Neural progenitor cell (in vitro differentiated cells): Measurements from ENCODE around the gene GINS1. TPM values are rescaled to one million over a fixed set of nuclear protein-coding genes. Genes with fewer than 3 reads are reported as not detected.

Experiments used
- DNase-seq: peaks from one replicate; pipeline ENCODE4 v3.0.0-alpha.2; 2016; ENCODE audit warnings: low spot score
- H2AFZ ChIP-seq: fragments of 200-600 bp; sonication (generic); replicated peaks from 2 replicates; pipeline ENCODE4 v1.6.1; 2016; ENCODE audit warnings: antibody characterized with exemption
- H3F3A ChIP-seq: fragments of 200-600 bp; sonication (generic); 2 replicates; pipeline ENCODE4 v1.6.1; 2016; ENCODE audit warnings: antibody characterized with exemption, low read depth
- H3K27ac ChIP-seq: fragments of 200-600 bp; sonication (generic); 2 replicates; pipeline ENCODE4 v1.5.1; 2016; ENCODE audit warnings: mild to moderate bottlenecking
- H3K27me3 ChIP-seq: fragments of 200-600 bp; sonication (generic); 2 replicates; pipeline ENCODE4 v1.6.1; 2016; ENCODE audit warnings: mild to moderate bottlenecking, moderate library complexity
- H3K36me3 ChIP-seq: fragments of 200-600 bp; sonication (generic); 2 replicates; pipeline ENCODE4 v1.5.1; 2016
- H3K4me1 ChIP-seq: fragments of 200-600 bp; sonication (generic); 2 replicates; pipeline ENCODE4 v1.6.1; 2016; ENCODE audit warnings: mixed run types
- H3K4me2 ChIP-seq: fragments of 200-600 bp; sonication (generic); 2 replicates; pipeline ENCODE4 v1.6.1; 2016
- H3K4me3 ChIP-seq: fragments of 200-600 bp; sonication (generic); 2 replicates; pipeline ENCODE4 v1.5.1; 2016
- H3K79me2 ChIP-seq: fragments of 200-600 bp; sonication (generic); 2 replicates; pipeline ENCODE4 v1.6.1; 2016; ENCODE audit warnings: low read depth
- H3K9ac ChIP-seq: fragments of 200-600 bp; sonication (generic); 2 replicates; pipeline ENCODE4 v1.6.1; 2016
- H3K9me3 ChIP-seq: fragments of 200-600 bp; sonication (generic); 2 replicates; pipeline ENCODE4 v1.5.1; 2016; ENCODE audit warnings: low read depth
- H4K20me1 ChIP-seq: fragments of 200-600 bp; sonication (generic); 2 replicates; pipeline ENCODE4 v1.6.1; 2016; ENCODE audit warnings: low read depth
- H3K27ac Mint-ChIP-seq: 3 replicates; pipeline ENCODE4 v1.8.0; 2021; ENCODE audit warnings: mixed read lengths
- H3K27me3 Mint-ChIP-seq: 2 replicates; pipeline ENCODE4 v1.8.0; 2022; ENCODE audit warnings: low read depth, mild to moderate bottlenecking, inconsistent platforms, moderate library complexity, mixed read lengths; ENCODE audit not compliant: insufficient read depth
- H3K36me3 Mint-ChIP-seq: 3 replicates; pipeline ENCODE4 v1.8.0; 2021; ENCODE audit warnings: mixed read lengths
- H3K4me1 Mint-ChIP-seq: 3 replicates; pipeline ENCODE4 v1.8.0; 2021; ENCODE audit warnings: mixed read lengths
- H3K4me3 Mint-ChIP-seq: 3 replicates; pipeline ENCODE4 v1.8.0; 2021; ENCODE audit warnings: mild to moderate bottlenecking, moderate library complexity, mixed read lengths
- H3K9me3 Mint-ChIP-seq: 3 replicates; pipeline ENCODE4 v1.8.0; 2020; ENCODE audit warnings: mixed read lengths
- CTCF ChIP-seq: fragments of 200-600 bp; sonication (generic); IDR thresholded peaks from 2 replicates; pipeline ENCODE4 v1.5.1; 2017; ENCODE audit warnings: antibody characterized with exemption, mild to moderate bottlenecking
- EZH2 ChIP-seq: fragments of 200-600 bp; sonication (generic); IDR thresholded peaks from 2 replicates; pipeline ENCODE4 v1.6.1; 2017; ENCODE audit warnings: antibody characterized with exemption, mild to moderate bottlenecking, moderate library complexity
- EZH2phosphoT487 ChIP-seq: fragments of 200-600 bp; sonication (generic); IDR thresholded peaks from 2 replicates; pipeline ENCODE4 v1.6.1; 2017; ENCODE audit warnings: antibody characterized with exemption
- total RNA-seq: library from RNA; depleted of rRNA; stranded (reverse); fragments of >200 nt; gene quantifications from 2 replicates; pipeline ENCODE4 v1.2.3, GENCODE V29; 2015; ENCODE audit warnings: low replicate concordance

Gene GINS1
- total RNA-seq, 1 donor from 2014 or later, result 69.6 TPM

GRCh38 chr20:25459916-25460535 lies 52.6 kb downstream of the GINS1 start:
- Mint-ChIP-seq H3K27ac (no peak overlapping the region), H3K9me3 (no peaks in the 10 kb centered on the region), H3K36me3 (peaks cover 28% of the 10 kb centered on the region), H3K4me1 (no peaks in the 10 kb centered on the region), H3K27me3 (peaks cover 10% of the 10 kb centered on the region), H3K4me3 (no peak overlapping the region)
- Histone ChIP-seq H4K20me1 (no peaks in the 10 kb centered on the region), H3K9ac (no peak overlapping the region), H3K4me2 (no peak overlapping the region), H3K79me2 (no peaks in the 10 kb centered on the region), H3K27me3 (no peaks in the 10 kb centered on the region), H3F3A (no peaks in the 10 kb centered on the region), H3K4me1 (no peaks in the 10 kb centered on the region), H3K36me3 (no peaks in the 10 kb centered on the region), H2AFZ (no peak overlapping the region), H3K9me3 (no peaks in the 10 kb centered on the region), H3K27ac (no peak overlapping the region), H3K4me3 (no peak overlapping the region)
- no peak for DNase-seq
- no peak for TF ChIP-seq EZH2phosphoT487
- TF ChIP-seq CTCF, result no peak
- no peak for TF ChIP-seq EZH2

- Histone ChIP-seq H3K9ac (no peak overlapping the region), H3K79me2 (no peaks in the 10 kb centered on the region), H3K36me3 (no peaks in the 10 kb centered on the region), H3F3A (no peaks in the 10 kb centered on the region), H3K4me1 (no peaks in the 10 kb centered on the region), H3K27ac (no peak overlapping the region), H3K27me3 (no peaks in the 10 kb centered on the region), H3K9me3 (no peaks in the 10 kb centered on the region), H3K4me2 (no peak overlapping the region), H4K20me1 (no peaks in the 10 kb centered on the region), H3K4me3 (no peak overlapping the region), H2AFZ (no peak overlapping the region)
- Mint-ChIP-seq H3K4me1 (no peaks in the 10 kb centered on the region), H3K36me3 (peaks cover 27% of the 10 kb centered on the region), H3K27me3 (peaks cover 10% of the 10 kb centered on the region), H3K27ac (no peak overlapping the region), H3K4me3 (no peak overlapping the region), H3K9me3 (no peaks in the 10 kb centered on the region)
- no peak for DNase-seq
- TF ChIP-seq EZH2 (no peak), EZH2phosphoT487 (no peak), CTCF (no peak)
Observed at GRCh38 chr20:25460566-25461280, 53.2 kb downstream of the GINS1 start.

GRCh38 chr20:25461281-25461650 lies 53.8 kb downstream of the GINS1 start:
- Mint-ChIP-seq H3K27ac (no peak overlapping the region), H3K4me1 (no peaks in the 10 kb centered on the region), H3K27me3 (peaks cover 10% of the 10 kb centered on the region), H3K9me3 (no peaks in the 10 kb centered on the region), H3K36me3 (peaks cover 28% of the 10 kb centered on the region), H3K4me3 (no peak overlapping the region)
- TF ChIP-seq CTCF (no peak), EZH2phosphoT487 (no peak), EZH2 (no peak)
- Histone ChIP-seq H3K9ac (no peak overlapping the region), H3K79me2 (no peaks in the 10 kb centered on the region), H3K27me3 (no peaks in the 10 kb centered on the region), H3K4me2 (no peak overlapping the region), H3K9me3 (no peaks in the 10 kb centered on the region), H3K4me1 (no peaks in the 10 kb centered on the region), H3K27ac (no peak overlapping the region), H2AFZ (no peak overlapping the region), H3F3A (no peaks in the 10 kb centered on the region), H4K20me1 (no peaks in the 10 kb centered on the region), H3K4me3 (no peak overlapping the region), H3K36me3 (no peaks in the 10 kb centered on the region)
- no peak for DNase-seq
